HG02588 (cell line): ENCODE data around the gene PFN1.

Experiments used
- ATAC-seq: cut with Tn5 transposase; IDR thresholded peaks from one replicate; pipeline ENCODE4 v1.9.1; 2021; ENCODE audit warnings: mild to moderate bottlenecking, moderate library complexity; ENCODE audit not compliant: unreplicated experiment

Gene PFN1

GRCh38 chr17:4897785-4898184 is 50.5 kb downstream of the PFN1 start:
- ATAC-seq = no peak

GRCh38 chr17:4897198-4897687 is 51.1 kb downstream of the PFN1 start:
- ATAC-seq = no peak

GRCh38 chr17:4896332-4897197 is 51.8 kb downstream of the PFN1 start:
- no peak for ATAC-seq

- no peak for ATAC-seq
Observed at GRCh38 chr17:4895657-4896331, 52.5 kb downstream of the PFN1 start.
